ENCODE results near the gene TRIM17.

- TF ChIP-seq CTCF (optimal IDR thresholded peaks at IDR 0.05 in 1 of 3, IDR thresholded peaks at IDR 0.05 in 1 of 3, conservative IDR thresholded peaks at IDR 0.05 in 1 of 3; ENCODE audit: extremely low read depth in 1 of 3, insufficient read depth in 2 of 3, low read length in 3 of 3) = no peak
- TF ChIP-seq EZH2 (IDR thresholded peaks at IDR 0.05; ENCODE audit: low read length) = no peak
Measured at GRCh38 chr1:228460821-228461220, 44.2 kb upstream of the TRIM17 start.
